Activated CD4-positive, alpha-beta T cell treated with anti-CD3 and anti-CD28 coated beads, Interleukin-2, Interleukin-4, amounts not matched to agents 100 ng/mL and 50 ng/mL, durations not matched to agents 16 hours and 8 hours (primary cell): ENCODE results near the gene ATP2C2.

Experiments used
- DNase-seq: peaks from one replicate; pipeline ENCODE4 v3.0.0-alpha.2; 2020; ENCODE audit warnings: low spot score

Gene ATP2C2

GRCh38 chr16:84497418-84498222, 129.3 kb downstream of the ATP2C2 start:
- no peak for DNase-seq

- no peak for DNase-seq
Measured at GRCh38 chr16:84498223-84498610, 129.9 kb downstream of the ATP2C2 start.

- no peak for DNase-seq
Measured at GRCh38 chr16:84498859-84499620, 130.7 kb downstream of the ATP2C2 start.

GRCh38 chr16:84499638-84500037, 131.3 kb downstream of the ATP2C2 start:
- no peak for DNase-seq

- no peak for DNase-seq
Measured at GRCh38 chr16:84500531-84500930, 132.2 kb downstream of the ATP2C2 start.

- no peak for DNase-seq
Measured at GRCh38 chr16:84501077-84501735, 132.9 kb downstream of the ATP2C2 start.

GRCh38 chr16:84502075-84502474, 133.7 kb downstream of the ATP2C2 start:
- DNase-seq: no peak

GRCh38 chr16:84502581-84502980, 134.2 kb downstream of the ATP2C2 start:
- DNase-seq: no peak

- no peak for DNase-seq
Measured at GRCh38 chr16:84503751-84504395, 135.5 kb downstream of the ATP2C2 start.

- peak; percentile 98 for DNase-seq
Measured at GRCh38 chr16:84504420-84505248, 136.3 kb downstream of the ATP2C2 start, which contains the start of gene MEAK7. Gene MEAK7, minus strand, starts transcription at chr16:84504659. Its CDS starts 6,573 bp downstream, at chr16:84498086.

GRCh38 chr16:84505249-84506187, 137.2 kb downstream of the ATP2C2 start:
- DNase-seq: no peak

- DNase-seq: no peak
Measured at GRCh38 chr16:84507011-84507982, 139.0 kb downstream of the ATP2C2 start.

- no peak for DNase-seq
Measured at GRCh38 chr16:84508502-84508901, 140.2 kb downstream of the ATP2C2 start.

- no peak for DNase-seq
Measured at GRCh38 chr16:84509032-84509950, 141.0 kb downstream of the ATP2C2 start.

- DNase-seq: peak; percentile 88
Measured at GRCh38 chr16:84511180-84511800, 143.0 kb downstream of the ATP2C2 start.

GRCh38 chr16:84511831-84512230, 143.5 kb downstream of the ATP2C2 start:
- DNase-seq: no peak

- no peak for DNase-seq
Measured at GRCh38 chr16:84513123-84513522, 144.8 kb downstream of the ATP2C2 start.
